Karpas-422 (cell line): ENCODE data around the gene ARAP3. TPM values are rescaled to one million over a fixed set of nuclear protein-coding genes. Genes with fewer than 3 reads are reported as not detected.

Source experiments
- DNase-seq: peaks from one replicate; pipeline ENCODE4 v3.0.0-alpha.2; 2015
- H2AFZ ChIP-seq: fragments of 200-600 bp; sonication (generic); 2 replicates; pipeline ENCODE4 v1.6.1; 2014; ENCODE audit warnings: antibody characterized with exemption, low read length, mixed read lengths
- H3K27ac ChIP-seq: fragments of 200-600 bp; sonication (generic); 2 replicates; pipeline ENCODE4 v1.5.1; 2014; ENCODE audit warnings: mild to moderate bottlenecking, low read length, moderate library complexity
- H3K27me3 ChIP-seq: fragments of 200-600 bp; sonication (generic); 2 replicates; pipeline ENCODE4 v1.6.1; 2014; ENCODE audit warnings: low read length, mixed read lengths
- H3K36me3 ChIP-seq: fragments of 200-600 bp; sonication (generic); 2 replicates; pipeline ENCODE4 v1.6.1; 2014; ENCODE audit warnings: low read length, mixed read lengths; ENCODE audit not compliant: insufficient read depth
- H3K4me1 ChIP-seq: fragments of 200-600 bp; sonication (generic); 2 replicates; pipeline ENCODE4 v1.6.1; 2014; ENCODE audit warnings: mild to moderate bottlenecking, low read length, mixed read lengths
- H3K4me2 ChIP-seq: fragments of 200-600 bp; sonication (generic); 2 replicates; pipeline ENCODE4 v1.6.1; 2014; ENCODE audit warnings: low read length, low read depth, mild to moderate bottlenecking; ENCODE audit not compliant: poor library complexity, severe bottlenecking
- H3K4me3 ChIP-seq: fragments of 200-600 bp; sonication (generic); 2 replicates; pipeline ENCODE4 v1.5.1; 2014; ENCODE audit warnings: mild to moderate bottlenecking, antibody characterized with exemption, low read length, mixed read lengths
- H3K79me2 ChIP-seq: fragments of 200-600 bp; sonication (generic); 2 replicates; pipeline ENCODE4 v1.6.1; 2014; ENCODE audit warnings: mild to moderate bottlenecking, low read length, mixed read lengths
- H3K9ac ChIP-seq: fragments of 200-600 bp; sonication (generic); 2 replicates; pipeline ENCODE4 v1.6.0; 2014; ENCODE audit warnings: low read length
- H3K9me2 ChIP-seq: fragments of 200-600 bp; sonication (generic), shearing (Covaris generic); replicated peaks from 2 replicates; pipeline ENCODE4 v1.6.0; 2014; ENCODE audit warnings: mild to moderate bottlenecking, low read length, moderate library complexity; ENCODE audit not compliant: insufficient read depth
- H3K9me3 ChIP-seq: fragments of 300-700, 200-600 bp; sonication (generic); 2 replicates; pipeline ENCODE4 v1.6.1; 2014; ENCODE audit warnings: low read length, mixed read lengths
- H4K20me1 ChIP-seq: fragments of 200-600 bp; sonication (generic); 2 replicates; pipeline ENCODE4 v1.6.1; 2014; ENCODE audit warnings: mild to moderate bottlenecking, antibody characterized with exemption, low read length, low read depth; ENCODE audit not compliant: insufficient read depth
- total RNA-seq: library from RNA; depleted of rRNA; stranded (reverse); fragments of >200 nt; shearing (Covaris generic); gene quantifications from 2 replicates; pipeline ENCODE4 v1.2.3, GENCODE V29; 2014; ENCODE audit warnings: low replicate concordance

ARAP3 gene
- total RNA-seq, 1 experiment from 2014 or later = 0.07 TPM

GRCh38 chr5:141672071-141672840 lies 9.8 kb downstream of the ARAP3 start:
- Histone ChIP-seq H3K4me3 (no peak overlapping the region), H2AFZ (no peak overlapping the region), H3K4me2 (no peak overlapping the region), H4K20me1 (no peaks in the 10 kb centered on the region), H3K27me3 (no peaks in the 10 kb centered on the region), H3K27ac (no peak overlapping the region), H3K4me1 (no peaks in the 10 kb centered on the region), H3K9ac (no peak overlapping the region), H3K79me2 (no peaks in the 10 kb centered on the region), H3K9me2 (no peaks in the 10 kb centered on the region), H3K36me3 (no peaks in the 10 kb centered on the region), H3K9me3 (no peaks in the 10 kb centered on the region)
- no peak for DNase-seq

GRCh38 chr5:141669520-141669919 lies 12.5 kb downstream of the ARAP3 start:
- H3K4me1 ChIP-seq = peaks cover 4% of the 10 kb centered on the region
- H2AFZ ChIP-seq = no peak overlapping the region
- no peaks in the 10 kb centered on the region for H3K79me2 ChIP-seq
- no peaks in the 10 kb centered on the region for H3K9me3 ChIP-seq
- no peak for DNase-seq
- no peak overlapping the region for H3K4me3 ChIP-seq
- no peaks in the 10 kb centered on the region for H4K20me1 ChIP-seq
- no peaks in the 10 kb centered on the region for H3K9me2 ChIP-seq
- no peaks in the 10 kb centered on the region for H3K36me3 ChIP-seq
- H3K4me2 ChIP-seq = no peak overlapping the region
- H3K27ac ChIP-seq = no peak overlapping the region
- no peaks in the 10 kb centered on the region for H3K27me3 ChIP-seq
- H3K9ac ChIP-seq = no peak overlapping the region

GRCh38 chr5:141668601-141669265 lies 13.3 kb downstream of the ARAP3 start:
- H3K9ac ChIP-seq = no peak overlapping the region

DNA sequence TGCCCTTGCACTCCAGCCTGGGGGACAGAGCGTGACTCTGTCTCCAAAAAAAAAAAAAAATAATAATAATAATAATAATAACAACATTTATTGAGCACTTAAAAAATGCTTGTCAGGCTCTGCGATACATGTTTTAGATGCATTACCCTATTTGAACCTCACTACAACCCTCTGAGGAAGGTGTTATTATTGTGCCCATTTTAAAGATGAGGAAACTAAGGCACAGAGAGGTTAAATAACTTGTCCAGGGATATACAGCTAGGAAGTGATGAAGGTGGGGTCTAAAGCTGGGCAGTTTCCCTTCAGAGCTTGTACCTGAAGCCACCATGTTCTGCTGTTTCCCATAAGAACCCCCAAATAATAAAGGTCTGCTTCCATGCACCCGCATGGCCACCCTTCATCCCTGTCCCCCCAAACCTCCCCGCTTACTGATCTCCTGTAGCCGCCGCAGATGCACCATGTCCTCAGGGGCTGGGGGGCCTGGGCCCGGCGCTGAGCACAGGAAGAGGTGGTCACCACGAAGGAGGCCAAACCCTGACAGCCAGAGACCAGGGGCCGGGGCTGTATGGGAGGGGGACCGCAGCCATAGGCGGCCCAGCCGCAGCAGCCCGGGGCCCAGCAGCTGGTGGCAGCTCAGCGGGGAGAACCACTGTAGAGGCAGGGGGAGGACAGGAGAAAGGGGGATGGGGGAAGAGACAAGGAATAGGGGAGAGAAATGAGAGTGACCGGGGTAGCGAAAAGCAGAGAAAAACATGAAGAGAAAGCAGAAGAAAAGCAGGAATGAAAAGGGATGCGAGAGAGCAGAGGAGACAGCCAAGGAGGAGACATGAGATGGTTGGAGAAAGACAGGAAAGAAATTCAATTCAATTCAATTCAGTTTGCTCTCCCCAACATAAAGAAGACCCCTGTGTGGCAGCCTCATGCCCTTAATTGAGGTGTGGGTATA lies 15.8 kb downstream of the ARAP3 start:
- Histone ChIP-seq H3K9ac (no peak overlapping the region), H3K9me2 (no peaks in the 10 kb centered on the region), H3K27ac (no peak overlapping the region), H3K27me3 (no peaks in the 10 kb centered on the region), H2AFZ (no peak overlapping the region), H3K4me3 (no peak overlapping the region), H3K9me3 (no peaks in the 10 kb centered on the region), H4K20me1 (no peaks in the 10 kb centered on the region), H3K4me1 (peaks cover 4% of the 10 kb centered on the region), H3K36me3 (no peaks in the 10 kb centered on the region), H3K4me2 (no peak overlapping the region), H3K79me2 (no peaks in the 10 kb centered on the region)
- DNase-seq = no peak

More at GRCh38 chr5:141668601-141669265, 13.3 kb downstream of the ARAP3 start:
- H3K9me2 ChIP-seq = no peaks in the 10 kb centered on the region
- no peak overlapping the region for H3K4me2 ChIP-seq
- H3K4me1 ChIP-seq = peaks cover 4% of the 10 kb centered on the region
- no peak overlapping the region for H3K4me3 ChIP-seq
- no peaks in the 10 kb centered on the region for H3K27me3 ChIP-seq
- H3K79me2 ChIP-seq = no peaks in the 10 kb centered on the region
- DNase-seq = no peak
- no peaks in the 10 kb centered on the region for H4K20me1 ChIP-seq
- no peaks in the 10 kb centered on the region for H3K9me3 ChIP-seq
- H3K36me3 ChIP-seq = no peaks in the 10 kb centered on the region
- no peak overlapping the region for H2AFZ ChIP-seq
- H3K27ac ChIP-seq = no peak overlapping the region

DNA sequence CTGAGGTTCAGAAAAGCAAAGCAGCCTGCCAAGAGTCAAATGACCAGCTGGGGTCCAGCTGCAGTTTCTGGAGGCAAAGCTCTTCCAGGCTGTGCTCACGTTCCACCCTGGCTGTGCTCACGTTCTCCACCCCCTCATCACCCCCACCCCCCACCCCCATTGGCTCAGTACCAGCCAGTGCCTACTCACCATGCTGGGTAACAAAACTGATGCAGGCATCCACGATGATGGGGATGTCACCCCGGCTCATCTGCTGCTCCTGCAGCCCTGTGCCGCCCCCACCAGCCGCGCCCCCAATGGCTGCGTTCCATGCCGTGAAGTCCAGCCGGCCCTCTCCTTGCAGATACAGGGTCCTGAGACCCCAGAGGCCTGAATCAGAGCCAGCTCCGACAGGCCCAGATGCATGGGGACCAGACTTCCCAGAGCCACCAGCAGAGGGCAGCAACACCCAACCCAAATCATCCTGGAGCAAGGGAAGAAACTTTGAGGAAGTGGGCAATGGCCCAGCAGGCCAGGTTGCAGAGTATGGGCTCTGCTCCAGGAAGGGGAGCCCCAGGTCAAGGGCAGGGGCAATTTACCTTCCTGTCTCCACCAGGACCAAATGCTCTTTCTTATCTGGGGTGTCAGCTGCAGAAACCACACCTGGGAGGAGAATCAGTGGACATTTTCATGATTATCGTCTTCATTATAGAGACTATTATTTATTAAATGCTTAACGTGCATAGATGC lies 17.1 kb downstream of the ARAP3 start:
- H3K4me1 ChIP-seq = peaks cover 4% of the 10 kb centered on the region
- no peaks in the 10 kb centered on the region for H3K36me3 ChIP-seq
- H3K79me2 ChIP-seq = no peaks in the 10 kb centered on the region
- peak; percentile 94 for DNase-seq
- no peak overlapping the region for H3K4me2 ChIP-seq
- H3K9me2 ChIP-seq = no peaks in the 10 kb centered on the region
- peak overlapping the region; percentile 72 for H2AFZ ChIP-seq
- H4K20me1 ChIP-seq = no peaks in the 10 kb centered on the region
- H3K27ac ChIP-seq = no peak overlapping the region
- H3K4me3 ChIP-seq = no peak overlapping the region
- H3K9ac ChIP-seq = no peak overlapping the region
- no peaks in the 10 kb centered on the region for H3K27me3 ChIP-seq
- H3K9me3 ChIP-seq = no peaks in the 10 kb centered on the region

DNA sequence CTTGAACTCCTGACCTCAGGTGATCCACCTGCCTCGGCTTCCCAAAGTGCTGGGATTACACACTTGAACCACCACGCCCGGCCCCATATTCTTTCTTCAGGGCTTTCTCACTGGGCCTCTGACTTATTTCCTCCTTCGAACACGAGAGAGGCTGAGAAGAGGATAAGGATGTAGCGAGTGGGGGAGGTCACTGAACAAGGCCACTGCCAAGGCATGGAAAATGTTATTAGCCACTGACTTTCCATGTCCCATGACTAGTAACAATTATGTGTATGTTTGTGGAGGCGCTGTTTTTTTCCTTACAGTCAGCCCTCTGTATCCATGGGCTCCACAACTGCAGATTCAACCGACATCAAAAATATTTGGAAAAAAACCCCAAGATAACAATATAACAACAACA lies 18.5 kb downstream of the ARAP3 start:
- no peaks in the 10 kb centered on the region for H3K9me3 ChIP-seq
- H3K4me2 ChIP-seq = no peak overlapping the region
- no peaks in the 10 kb centered on the region for H3K9me2 ChIP-seq
- H3K27ac ChIP-seq = no peak overlapping the region
- no peak overlapping the region for H3K4me3 ChIP-seq
- no peak overlapping the region for H3K9ac ChIP-seq
- no peaks in the 10 kb centered on the region for H3K36me3 ChIP-seq
- no peak for DNase-seq
- no peaks in the 10 kb centered on the region for H3K79me2 ChIP-seq
- H3K4me1 ChIP-seq = peaks cover 4% of the 10 kb centered on the region
- H2AFZ ChIP-seq = no peak overlapping the region
- no peaks in the 10 kb centered on the region for H3K27me3 ChIP-seq
- no peaks in the 10 kb centered on the region for H4K20me1 ChIP-seq

GRCh38 chr5:141662028-141662427 lies 20.0 kb downstream of the ARAP3 start:
- Histone ChIP-seq H3K4me2 (no peak overlapping the region), H3K27ac (no peak overlapping the region), H3K4me1 (peaks cover 4% of the 10 kb centered on the region), H3K79me2 (no peaks in the 10 kb centered on the region), H3K36me3 (no peaks in the 10 kb centered on the region), H4K20me1 (no peaks in the 10 kb centered on the region), H3K4me3 (no peak overlapping the region), H3K9me3 (no peaks in the 10 kb centered on the region), H3K9ac (no peak overlapping the region), H3K27me3 (no peaks in the 10 kb centered on the region), H3K9me2 (no peaks in the 10 kb centered on the region), H2AFZ (no peak overlapping the region)
- peak; percentile 57 for DNase-seq
